SK-N-SH treated with all-trans-retinoic acid at 6 μM for 48 hours (cell line): ENCODE measurements around the gene STK32B.

Source experiments
- CSDC2 ChIP-seq: fragments of 250-450 bp; sonication (Bioruptor Pico); IDR thresholded peaks from 2 replicates; pipeline ENCODE4 v1.5.0; 2020; ENCODE audit warnings: mild to moderate bottlenecking, moderate library complexity
- ESRRG ChIP-seq: fragments of 250-450 bp; sonication (Bioruptor Pico); IDR thresholded peaks from 2 replicates; pipeline ENCODE4 v1.6.1; 2021; ENCODE audit warnings: mild to moderate bottlenecking
- PPARA ChIP-seq: fragments of 250-450 bp; sonication (Bioruptor Pico); IDR thresholded peaks from 2 replicates; pipeline ENCODE4 v1.5.0; 2020; ENCODE audit warnings: mild to moderate bottlenecking, borderline replicate concordance
- ZC3H10 ChIP-seq: fragments of 250-450 bp; sonication (Bioruptor Pico); IDR thresholded peaks from 2 replicates; pipeline ENCODE4 v1.5.1; 2021; ENCODE audit warnings: mild to moderate bottlenecking, moderate library complexity
- ZFP3 ChIP-seq: fragments of 250-450 bp; sonication (Bioruptor Pico); IDR thresholded peaks from 2 replicates; pipeline ENCODE4 v1.5.0; 2020; ENCODE audit warnings: mild to moderate bottlenecking, moderate library complexity
- ZFP30 ChIP-seq: fragments of 450-650 bp; formaldehyde crosslinking; IDR thresholded peaks from 2 replicates; pipeline ENCODE4 v1.5.0; 2022; ENCODE audit warnings: mild to moderate bottlenecking, moderate library complexity
- ZNF565 ChIP-seq: fragments of 450-650 bp; formaldehyde crosslinking; conservative IDR thresholded peaks from 2 replicates; pipeline ENCODE4 v1.5.0; 2020; ENCODE audit warnings: low read depth, mild to moderate bottlenecking, moderate library complexity
- ZNF70 ChIP-seq: fragments of 450-650 bp; formaldehyde crosslinking; IDR thresholded peaks from 2 replicates; pipeline ENCODE4 v1.5.0; 2020; ENCODE audit warnings: mild to moderate bottlenecking, moderate library complexity
- ZNF8 ChIP-seq: fragments of 450-650 bp; formaldehyde crosslinking; IDR thresholded peaks from 2 replicates; pipeline ENCODE4 v1.5.0; 2020; ENCODE audit warnings: mild to moderate bottlenecking, moderate library complexity
- TF ChIP-seq, protein P1 (sequence below): fragments of 250-450 bp; sonication (Bioruptor Pico); IDR thresholded peaks from 2 replicates; pipeline ENCODE4 v1.8.0; 2020; ENCODE audit warnings: mild to moderate bottlenecking, moderate library complexity, borderline replicate concordance

DNA sequence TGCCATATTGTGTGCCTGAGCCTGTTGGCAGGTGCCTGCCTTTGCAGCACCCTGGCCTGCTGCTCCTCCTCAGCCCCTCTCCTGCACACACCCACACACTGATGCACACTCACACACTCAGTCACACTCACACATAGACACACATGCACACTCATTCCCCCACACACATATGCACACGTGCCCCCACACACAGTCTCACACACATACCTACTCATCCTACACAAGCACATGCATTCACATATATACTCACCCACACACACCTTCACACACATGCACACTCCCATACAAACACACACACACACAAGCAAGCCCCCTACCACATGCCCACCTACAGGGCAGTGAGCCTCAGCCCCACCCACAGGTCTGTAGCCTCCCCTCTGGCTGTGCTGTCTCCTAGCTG is 412.1 kb downstream of the STK32B start:
- TF ChIP-seq ZFP30 (CRISPR knock-in tag): no peak
- no peak for TF ChIP-seq ESRRG
- TF ChIP-seq CSDC2 (CRISPR knock-in tag): no peak
- no peak for TF ChIP-seq PPARA (CRISPR knock-in tag)
- no peak for TF ChIP-seq ZC3H10 (CRISPR knock-in tag)
- TF ChIP-seq, protein P1, sequence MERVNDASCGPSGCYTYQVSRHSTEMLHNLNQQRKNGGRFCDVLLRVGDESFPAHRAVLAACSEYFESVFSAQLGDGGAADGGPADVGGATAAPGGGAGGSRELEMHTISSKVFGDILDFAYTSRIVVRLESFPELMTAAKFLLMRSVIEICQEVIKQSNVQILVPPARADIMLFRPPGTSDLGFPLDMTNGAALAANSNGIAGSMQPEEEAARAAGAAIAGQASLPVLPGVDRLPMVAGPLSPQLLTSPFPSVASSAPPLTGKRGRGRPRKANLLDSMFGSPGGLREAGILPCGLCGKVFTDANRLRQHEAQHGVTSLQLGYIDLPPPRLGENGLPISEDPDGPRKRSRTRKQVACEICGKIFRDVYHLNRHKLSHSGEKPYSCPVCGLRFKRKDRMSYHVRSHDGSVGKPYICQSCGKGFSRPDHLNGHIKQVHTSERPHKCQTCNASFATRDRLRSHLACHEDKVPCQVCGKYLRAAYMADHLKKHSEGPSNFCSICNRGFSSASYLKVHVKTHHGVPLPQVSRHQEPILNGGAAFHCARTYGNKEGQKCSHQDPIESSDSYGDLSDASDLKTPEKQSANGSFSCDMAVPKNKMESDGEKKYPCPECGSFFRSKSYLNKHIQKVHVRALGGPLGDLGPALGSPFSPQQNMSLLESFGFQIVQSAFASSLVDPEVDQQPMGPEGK (CRISPR knock-in tag): no peak
- TF ChIP-seq ZNF70 (CRISPR knock-in tag): no peak
- no peak for TF ChIP-seq ZNF565
- TF ChIP-seq ZNF8 (CRISPR knock-in tag): no peak
- TF ChIP-seq ZFP3 (CRISPR knock-in tag): no peak
